COR-L47 (cell line): ENCODE results near the gene STAG1.
"Not testable (repeated sequence)": the region's sequence is repeated elsewhere in the genome, so short reads cannot be mapped to it uniquely, and the experiment has no call there.

ENCODE experiments used
- DNase-seq: peaks from one replicate; lab custom pipeline; 2025; lab: John Stamatoyannopoulos, UW

Gene STAG1

DNA sequence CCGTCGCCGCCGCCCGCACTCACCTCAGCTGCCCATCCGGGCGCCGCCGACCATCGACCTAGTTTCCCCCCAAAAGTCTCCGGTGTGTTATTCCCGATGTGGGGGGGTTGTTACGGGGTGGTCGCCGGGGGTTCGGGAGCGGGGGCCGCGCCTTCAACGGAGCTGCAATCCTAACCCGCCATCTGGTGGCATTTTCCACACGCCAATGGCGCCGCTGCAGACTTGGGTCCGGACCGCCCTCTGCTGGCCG lies at the start of gene STAG1:
STAG1 (minus strand) TSS at position 207 of the 250 bp plus-strand sequence. CDS start 121,480 bp downstream, outside the sequence.
- DNase-seq = no peak

DNA sequence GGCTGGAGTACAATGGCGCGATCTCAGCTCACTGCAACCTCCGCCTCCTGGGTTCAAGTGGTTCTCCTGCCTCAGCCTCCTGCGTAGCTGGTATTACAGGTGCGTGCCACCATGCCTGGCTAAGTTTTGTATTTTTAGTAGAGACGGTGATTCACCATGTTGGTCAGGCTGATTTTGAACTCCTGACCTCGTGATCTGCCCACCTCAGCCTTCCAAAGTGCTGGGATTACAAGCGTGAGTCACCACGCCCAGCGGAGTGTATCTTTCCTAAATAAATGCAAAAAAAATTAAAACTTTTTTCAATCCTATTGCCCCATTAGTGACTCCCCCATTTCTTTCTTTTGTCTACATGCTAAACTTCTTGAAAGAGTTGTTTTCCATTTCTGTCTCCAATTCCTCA lies 49.0 kb upstream of the STAG1 start:
- not testable (repeated sequence) for DNase-seq

DNA sequence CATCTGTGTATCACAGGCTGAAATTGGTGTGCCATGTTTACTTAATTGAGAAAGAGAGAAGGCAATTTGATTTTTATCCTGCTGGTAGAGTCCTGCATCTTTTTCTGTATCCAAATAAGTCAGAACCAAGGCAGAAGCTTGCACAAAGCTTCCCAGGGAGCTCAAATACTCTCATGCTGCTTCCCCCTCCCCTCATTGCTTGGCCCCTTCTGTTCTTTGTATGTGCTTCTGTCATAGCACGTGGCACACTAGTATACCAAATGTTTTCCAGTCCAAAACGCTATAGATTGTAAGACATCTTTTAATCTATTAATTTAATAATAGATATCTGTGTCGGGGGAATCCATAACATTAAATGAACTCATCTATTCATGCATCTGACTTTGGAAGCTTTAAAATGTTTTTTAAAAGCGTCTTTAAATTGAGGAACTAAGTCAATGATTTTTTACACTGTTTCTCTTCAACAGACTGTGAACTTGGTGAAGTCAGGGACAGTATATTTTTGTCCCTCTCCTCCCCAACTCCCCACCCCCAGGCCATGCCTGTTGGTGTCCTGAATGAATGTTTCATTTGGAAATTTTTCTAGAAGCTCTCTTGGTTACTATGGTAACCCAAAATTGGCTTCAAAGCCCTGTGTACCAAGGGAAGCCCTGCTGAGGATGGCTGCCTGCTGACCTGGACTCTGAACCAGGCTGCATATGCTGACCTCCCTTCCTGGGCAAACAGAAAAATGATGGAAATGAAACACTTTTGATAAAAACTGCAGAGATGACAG lies 40.6 kb upstream of the STAG1 start:
- no peak for DNase-seq

DNA sequence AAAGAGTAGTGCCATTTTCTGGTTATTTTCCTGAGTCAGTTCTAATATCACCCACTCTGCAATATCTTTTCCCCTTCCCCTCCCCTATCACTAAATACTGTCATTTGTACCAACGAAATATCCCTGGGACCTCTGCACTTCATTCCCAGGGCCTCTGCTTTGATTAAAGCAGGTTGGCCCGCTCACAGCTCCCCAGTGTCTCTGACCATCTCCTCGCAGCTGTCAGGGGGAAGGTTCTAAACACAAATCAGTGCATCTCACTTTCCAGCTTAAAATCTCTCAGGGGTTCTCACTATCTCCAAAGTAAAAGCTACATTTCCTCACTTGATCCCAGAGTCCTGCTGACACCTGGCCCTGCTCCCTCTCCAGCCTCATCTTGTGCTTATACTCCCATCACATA lies 38.6 kb upstream of the STAG1 start:
- no peak for DNase-seq

DNA sequence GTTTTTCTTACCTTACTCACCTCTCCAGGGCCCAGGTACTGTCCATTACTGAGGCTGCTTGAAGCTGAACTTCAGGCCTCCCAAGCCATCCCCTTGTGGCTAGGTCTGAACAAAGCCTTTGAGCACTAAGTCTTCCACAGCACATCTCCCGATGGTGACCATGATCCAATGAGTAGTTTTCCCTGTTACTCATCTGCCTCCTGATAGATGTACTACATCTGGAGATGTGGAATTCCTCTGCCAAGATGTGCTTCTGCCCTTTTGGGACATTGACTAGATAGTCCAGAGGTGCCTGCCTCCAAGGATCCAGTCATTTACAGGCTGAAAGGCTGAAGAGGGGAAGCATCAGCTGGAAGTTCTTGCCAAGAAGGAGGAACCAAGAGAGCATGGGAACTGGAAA lies 37.8 kb upstream of the STAG1 start:
- no peak for DNase-seq

DNA sequence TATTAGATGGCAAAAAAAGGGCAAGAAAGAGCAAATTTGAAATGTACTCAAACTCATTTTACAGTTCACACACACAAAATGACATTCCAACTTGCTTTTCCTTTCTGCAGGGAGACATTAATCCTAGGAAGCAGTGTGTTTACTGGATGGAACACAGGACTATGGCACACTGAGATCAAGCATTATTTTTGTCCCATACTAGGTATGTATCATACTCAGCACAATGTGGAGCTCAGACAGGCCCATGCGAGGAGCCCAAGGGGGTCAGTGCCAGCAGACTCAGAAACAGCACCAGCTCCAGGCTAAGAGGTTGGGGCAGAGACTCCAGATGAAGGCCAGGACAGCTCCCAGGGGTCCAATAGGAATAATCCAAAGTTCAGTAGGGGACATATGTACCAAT lies 36.0 kb upstream of the STAG1 start:
- no peak for DNase-seq

DNA sequence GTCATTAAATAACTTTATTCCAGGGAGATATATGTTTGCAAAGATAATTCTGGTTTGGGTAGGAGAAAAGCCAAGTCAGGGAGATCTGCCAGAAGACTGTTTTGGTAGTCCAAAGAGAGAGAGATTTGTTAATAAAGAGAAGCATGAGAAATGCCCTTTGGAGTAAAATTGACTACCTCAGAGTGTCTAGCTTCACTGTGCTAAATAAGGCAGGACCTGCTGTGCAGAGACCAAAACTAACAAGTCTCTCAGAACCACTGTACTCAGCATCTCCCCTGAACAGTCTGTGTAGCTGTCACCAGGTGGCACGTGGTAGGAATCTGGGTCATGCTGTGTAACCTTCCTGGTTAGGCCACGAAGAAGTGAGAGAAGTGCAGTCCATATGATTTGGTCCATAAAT lies 35.2 kb upstream of the STAG1 start:
- DNase-seq = no peak

DNA sequence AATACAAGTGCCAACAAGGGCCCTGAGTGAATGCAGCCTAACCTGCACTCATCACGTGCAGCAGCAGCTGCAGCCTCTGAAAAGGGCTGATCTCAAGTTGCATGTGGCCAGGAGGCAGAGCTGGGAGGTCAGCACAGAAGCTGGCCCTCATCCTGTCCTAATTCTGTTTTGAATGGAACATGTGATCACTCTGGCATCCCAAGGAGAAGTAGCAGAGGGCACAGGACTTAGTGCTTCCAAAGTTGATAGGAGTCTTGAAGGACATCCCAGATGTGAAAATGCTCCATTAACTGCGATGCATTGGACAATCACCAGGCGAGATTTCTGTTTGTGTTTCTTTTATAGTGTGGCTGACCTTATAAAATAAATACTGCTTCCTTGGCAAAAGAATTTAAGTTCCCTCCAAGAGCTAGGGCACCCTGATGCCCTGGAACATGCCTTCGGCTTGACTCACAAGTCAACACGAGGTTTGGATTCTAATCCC lies 31.6 kb upstream of the STAG1 start:
- DNase-seq = no peak

DNA sequence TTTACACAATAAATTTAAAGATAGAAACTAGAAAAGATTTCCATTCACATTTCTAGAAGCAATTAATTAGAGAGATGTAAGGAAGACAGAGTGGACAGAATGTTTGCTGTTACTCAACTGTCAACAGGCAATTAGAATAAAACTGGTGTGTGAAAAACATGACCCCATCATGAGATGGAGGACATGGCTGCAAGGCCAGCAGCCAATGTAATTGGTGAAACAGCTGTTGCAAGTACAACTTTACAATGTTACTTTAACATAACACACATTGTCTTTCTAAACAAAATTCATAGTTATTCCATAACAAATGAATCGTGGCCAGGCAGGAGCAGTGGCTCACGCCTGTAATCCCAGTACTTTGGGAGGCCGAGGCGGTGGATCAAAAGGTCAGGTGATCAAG lies 28.6 kb upstream of the STAG1 start:
- DNase-seq = no peak

DNA sequence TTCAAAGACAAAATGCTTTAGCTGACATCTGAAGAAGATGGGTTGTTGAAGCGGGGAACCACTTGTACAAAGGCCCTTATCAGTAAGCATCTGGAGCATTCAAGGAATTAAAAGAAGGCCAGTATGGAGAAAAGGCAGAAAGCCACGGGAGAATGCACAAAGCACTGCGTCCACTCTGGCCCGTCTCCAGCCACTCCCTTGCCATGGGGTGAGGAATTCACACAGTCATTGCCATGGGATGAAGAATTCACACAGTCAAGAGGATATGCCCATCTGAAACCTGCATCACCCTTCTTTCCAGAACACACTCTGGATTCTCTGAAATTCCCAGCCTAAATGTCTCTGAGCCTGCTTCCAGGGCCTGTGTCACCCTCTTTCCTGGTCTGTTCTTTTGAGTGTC lies 26.7 kb upstream of the STAG1 start:
- no peak for DNase-seq

DNA sequence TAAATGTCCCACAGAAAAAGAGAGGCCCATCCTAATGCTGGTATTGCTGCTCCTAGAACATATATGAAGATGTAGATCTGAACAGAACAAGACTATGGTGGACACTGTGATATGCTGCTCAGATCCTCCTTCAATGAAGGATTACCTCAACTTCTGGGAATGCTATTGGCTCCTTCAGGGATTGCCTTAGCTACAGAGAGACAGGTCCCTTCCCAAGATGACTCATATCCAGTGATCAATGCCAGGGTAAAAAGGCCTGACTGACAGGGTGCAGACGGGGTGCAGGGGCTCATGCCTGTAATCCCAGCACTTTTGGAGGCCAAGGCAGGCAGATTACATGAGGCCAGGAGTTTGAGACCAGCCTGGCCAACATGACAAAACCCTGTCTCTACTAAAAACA lies 20.5 kb upstream of the STAG1 start:
- DNase-seq = no peak

DNA sequence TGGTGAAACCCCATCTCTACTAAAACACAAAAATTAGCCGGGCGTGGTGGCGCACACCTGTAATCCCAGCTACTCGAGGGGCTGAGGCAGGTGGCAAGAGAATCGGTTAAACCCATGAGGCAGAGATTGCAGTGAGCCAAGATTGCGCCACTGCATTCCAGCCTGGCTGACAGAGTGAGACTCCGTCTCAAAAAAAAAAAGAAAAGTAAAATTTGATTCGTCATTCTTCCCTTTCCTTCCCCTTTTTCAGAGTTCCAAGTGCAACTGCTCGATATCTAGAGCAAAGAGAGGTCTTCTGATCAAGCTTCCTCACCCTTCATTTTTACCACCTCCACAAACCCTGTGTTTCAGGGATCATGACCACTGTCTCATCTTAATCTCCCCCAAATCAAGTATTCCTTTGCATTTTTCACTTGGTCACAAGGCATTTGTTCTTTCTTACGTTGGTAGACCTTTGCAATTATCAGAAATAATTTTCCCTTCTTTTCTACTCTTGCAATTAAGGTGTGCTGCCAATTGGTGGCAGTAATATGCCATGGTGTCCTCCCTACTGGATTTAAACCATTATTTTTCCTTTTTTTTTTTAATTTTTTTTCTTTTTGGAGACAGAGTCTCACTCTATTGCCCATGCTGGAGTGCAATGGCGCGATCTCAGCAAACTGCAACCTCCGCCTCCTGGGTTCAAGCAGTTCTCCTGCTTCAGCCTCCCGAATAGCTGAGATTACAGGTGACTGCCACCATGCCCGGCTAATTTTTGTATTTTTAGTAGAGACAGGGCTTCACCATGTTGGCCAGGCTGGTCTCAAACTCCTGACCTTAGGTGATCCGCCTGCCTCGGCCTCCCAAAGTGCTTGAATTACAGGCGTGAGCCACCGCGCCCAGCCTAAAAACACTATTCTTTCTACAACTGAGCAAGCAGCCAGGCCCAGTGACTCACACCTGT lies 6.3 kb upstream of the STAG1 start:
- DNase-seq = not testable (repeated sequence)

DNA sequence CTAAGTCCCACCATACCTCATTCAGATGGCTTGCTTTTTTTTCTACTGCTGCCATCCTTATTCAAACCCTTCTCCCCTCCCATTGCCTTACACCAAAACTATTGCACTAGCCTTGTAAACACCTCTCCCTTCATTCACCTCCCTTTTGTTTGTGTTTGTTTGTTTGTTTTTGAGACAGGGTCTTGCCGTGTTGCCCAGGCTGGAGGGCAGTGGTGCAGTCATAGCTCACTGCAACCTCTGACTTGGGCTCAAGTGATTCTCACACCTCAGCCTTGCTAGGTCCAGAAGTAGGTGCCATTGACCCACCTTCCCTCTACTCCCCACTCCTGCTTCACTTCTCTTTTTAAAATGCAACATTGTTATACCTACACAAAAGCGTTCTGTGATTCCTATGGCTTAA lies 3.0 kb upstream of the STAG1 start:
- DNase-seq = no peak

DNA sequence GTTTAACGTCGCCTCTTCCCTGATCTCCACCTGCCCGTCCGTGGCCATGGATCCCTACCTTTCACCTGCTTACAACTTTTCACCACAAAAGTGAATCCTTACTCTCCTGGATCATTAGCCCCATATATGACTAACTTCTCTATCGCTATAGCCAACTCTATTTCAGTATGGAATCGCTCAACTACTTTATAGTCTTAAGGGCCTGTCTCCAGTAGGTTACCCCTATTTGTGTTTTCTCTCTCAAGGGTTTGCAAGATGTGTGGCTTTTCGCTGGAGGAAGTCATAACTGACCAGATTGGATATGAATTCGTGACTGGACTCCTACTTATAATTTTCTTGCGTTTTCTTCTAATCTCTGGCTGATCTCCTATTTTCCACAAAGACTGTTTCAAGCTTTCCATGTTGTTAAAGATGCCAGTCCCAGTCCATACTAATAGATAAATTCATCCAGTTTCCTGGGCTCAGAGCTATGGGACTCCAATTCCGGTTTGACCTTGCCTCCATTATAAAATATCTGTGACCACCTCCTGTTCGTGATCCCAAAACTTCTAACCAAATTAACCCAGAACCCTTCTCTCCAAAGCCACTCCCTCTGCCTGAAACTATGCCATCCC lies 1.3 kb upstream of the STAG1 start:
- no peak for DNase-seq

DNA sequence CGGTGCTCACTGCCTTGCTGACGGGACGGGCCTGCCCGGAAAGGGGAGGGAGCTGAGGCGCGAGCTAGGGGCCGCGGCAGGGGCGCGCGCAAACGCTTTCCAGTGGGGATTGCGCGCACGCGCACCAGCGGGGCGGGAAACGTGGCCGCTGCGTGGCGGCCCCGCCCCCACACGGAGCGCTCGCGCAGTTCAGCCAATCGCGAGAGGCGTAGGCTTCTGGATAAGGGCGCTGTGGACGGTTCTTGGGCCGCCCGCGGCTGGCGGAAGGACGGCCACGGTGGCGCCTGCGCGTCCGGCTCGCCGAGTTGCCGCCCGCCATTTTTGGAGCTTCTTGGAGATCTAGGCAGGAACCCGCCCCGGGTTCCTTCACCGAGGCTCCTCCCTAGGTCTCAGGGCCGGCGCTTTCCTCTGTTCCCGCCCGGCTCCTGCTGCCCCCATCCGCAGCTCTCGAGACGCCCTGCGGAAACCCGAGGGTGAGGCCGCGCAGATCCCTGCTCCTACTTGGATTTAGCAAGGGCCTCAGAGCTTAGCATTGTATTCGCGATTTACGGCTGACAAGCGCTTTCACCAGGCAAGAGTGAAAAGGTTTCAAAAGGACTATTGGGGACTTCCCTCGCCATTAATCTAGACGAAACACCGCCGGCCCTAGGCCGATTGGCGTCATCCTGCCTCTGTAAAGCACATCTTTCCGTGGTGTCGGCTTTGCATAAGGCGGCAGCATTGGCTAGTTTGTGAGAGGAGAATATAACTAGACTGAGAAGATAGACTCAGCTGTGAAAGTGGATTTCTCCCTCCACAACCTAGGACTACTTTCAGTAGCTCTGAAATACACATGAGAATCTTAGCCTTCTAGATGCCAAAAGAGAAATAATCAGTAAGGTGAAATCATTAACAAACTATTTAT lies 496 bp upstream of the STAG1 start:
- DNase-seq = peak; percentile 100

DNA sequence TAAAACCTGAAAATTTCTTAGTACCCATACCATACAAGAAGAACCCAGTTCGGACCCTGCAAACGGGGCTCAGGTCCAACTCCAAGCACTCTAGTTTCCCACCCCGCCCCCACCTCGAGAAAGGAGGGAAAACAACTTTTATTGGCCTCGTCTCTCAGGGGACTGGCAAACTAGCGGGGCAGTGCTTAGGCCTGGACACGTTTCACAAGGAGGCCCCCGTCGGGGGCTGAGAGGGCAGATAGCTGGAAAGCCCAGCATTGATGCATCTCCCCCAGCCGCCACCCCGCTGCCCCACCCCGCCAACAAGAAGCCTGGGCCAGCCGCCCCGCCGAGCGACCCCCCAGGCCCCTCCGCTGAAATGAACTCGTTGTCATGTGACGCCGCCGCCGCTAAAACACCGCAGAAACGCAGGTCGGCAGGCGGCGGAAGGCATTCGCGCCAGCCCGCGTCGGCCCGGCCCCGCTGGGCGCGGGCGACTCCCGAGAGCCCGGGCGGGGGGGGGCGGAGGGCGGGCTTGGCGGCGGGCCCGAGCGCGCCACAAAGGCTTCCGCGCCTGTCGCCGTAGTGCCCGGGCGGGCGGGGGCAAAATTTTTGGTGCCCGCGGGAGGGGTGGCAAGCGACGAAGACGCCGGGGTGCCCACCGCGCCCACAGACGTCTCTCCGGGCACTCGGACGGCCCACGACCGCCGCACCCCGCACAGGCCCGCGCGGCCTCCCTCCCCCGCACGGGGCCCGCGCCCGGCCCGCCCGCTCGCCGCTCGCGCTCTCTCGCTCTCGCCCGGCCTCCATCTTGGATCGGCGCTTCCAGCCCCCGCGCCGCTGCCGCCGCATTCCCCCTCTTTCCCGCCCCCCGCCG lies 634 bp downstream of the STAG1 start:
- DNase-seq = peak; percentile 88

DNA sequence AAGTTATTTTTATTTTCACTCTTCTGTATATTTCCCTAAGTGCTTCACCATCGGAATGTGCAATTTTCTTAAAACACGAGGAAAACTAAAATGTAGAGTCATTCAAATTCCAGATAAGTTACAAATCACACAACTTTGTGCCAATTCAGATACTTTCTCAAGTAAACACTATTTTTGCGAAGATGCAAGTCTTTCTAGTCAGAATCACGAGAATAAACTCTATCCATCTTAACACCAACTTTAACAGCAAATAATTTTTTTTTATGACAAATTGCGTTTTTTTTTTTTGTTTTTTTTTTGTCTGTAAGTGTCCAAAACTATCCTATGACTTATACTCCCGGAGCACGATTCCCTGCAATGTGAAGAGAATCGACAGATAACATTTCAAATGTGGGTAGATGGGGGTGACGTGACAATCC lies 1.3 kb downstream of the STAG1 start:
- no peak for DNase-seq

DNA sequence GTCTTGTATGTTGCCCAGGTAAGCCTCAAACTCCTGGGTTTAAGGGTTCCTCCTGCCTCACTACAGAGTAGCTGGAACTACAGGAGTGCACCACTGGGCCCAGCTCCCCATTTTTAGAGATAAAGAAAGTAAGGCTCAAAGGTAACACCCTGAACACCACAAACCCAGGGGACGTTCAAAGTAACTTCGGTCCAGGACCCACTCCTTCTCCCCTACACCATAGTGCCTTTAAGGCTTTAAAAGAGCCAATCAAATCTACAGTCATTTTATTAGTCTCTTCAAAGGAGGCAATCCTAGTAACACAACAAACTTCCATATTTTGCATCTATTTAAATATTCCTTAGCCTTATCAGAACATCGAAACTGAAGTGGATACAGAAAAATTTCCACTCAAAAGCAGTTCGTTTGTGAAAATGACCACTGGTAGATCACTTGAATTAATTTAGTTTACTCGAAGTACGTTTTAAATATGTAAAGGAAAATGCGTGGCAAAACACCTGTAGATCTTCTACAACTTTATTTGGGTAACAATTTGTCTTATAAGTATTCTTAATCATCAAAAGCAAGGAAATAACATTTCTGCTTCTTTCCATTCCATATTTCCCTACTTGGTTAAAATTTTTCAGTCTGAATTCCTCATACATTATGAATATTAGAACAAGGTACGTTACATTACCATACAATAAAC lies 1.8 kb downstream of the STAG1 start:
- DNase-seq = peak; percentile 11

DNA sequence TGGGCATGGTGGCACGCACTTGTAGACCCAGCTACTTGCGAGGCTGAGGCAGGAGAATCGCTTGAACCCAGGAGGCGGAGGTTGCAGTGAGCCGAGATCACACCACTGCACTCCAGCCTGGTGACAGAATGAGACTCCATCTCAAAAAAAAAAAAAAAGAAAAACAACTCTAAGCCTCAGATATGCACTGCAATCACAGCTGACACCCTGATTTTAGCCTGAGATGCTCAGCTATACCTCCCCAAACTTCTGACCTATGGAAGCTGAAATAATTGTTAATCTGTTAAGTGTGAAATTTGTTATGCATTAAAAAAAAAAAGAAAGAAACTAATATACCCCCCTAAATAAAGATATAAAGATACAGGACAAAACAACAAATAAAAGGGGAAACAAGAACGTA lies 2.6 kb downstream of the STAG1 start:
- DNase-seq = not testable (repeated sequence)

DNA sequence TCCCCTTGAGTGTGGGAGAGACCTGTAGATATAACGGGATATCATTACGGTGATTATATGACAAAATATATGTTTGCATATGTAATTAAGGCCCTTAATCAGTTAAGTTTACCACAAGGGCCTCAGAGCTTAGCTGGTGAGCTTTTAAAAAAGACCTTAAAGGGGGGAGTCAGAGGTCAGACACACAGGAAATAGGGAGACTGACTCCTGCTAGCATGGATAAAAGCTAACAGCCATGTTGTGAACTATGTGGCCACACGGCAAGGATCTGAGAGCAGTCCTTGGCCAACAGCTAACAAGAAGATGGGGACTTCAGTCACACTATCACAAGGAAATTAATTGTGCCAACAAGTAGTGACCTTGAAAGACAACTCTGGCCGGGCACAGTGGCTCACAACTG lies 3.1 kb downstream of the STAG1 start:
- DNase-seq = peak; percentile 11
